Neural cell (in vitro differentiated cells): ENCODE measurements around the gene RASAL2.

Experiments used
- EP300 ChIP-seq: fragments of 450-650 bp; conservative IDR thresholded peaks from 2 replicates; pipeline ENCODE4 v1.6.1; 2014; ENCODE audit warnings: antibody characterized with exemption, mild to moderate bottlenecking, moderate library complexity; ENCODE audit not compliant: poor library complexity, severe bottlenecking
- EZH2 ChIP-seq: fragments of 200-600, 300-800 bp; shearing (Covaris generic), sonication (generic); IDR thresholded peaks from 2 replicates; pipeline ENCODE4 v1.6.1; 2014; ENCODE audit warnings: antibody characterized with exemption, low read length, borderline replicate concordance, mild to moderate bottlenecking; ENCODE audit not compliant: insufficient read depth, poor library complexity, severe bottlenecking
- MXI1 ChIP-seq: fragments of 450-650 bp; conservative IDR thresholded peaks from 2 replicates; pipeline ENCODE4 v1.6.1; 2014; ENCODE audit warnings: antibody characterized with exemption, mild to moderate bottlenecking; ENCODE audit not compliant: poor library complexity, severe bottlenecking
- POLR2AphosphoS5 ChIP-seq: IDR thresholded peaks from 2 replicates; pipeline ENCODE4 v1.6.1; 2012
- TF ChIP-seq, protein P1 (sequence below): fragments of 450-650 bp; IDR thresholded peaks from 2 replicates; pipeline ENCODE4 v1.5.1; 2014; ENCODE audit warnings: antibody characterized with exemption, mild to moderate bottlenecking, moderate library complexity; ENCODE audit not compliant: poor library complexity, severe bottlenecking

DNA sequence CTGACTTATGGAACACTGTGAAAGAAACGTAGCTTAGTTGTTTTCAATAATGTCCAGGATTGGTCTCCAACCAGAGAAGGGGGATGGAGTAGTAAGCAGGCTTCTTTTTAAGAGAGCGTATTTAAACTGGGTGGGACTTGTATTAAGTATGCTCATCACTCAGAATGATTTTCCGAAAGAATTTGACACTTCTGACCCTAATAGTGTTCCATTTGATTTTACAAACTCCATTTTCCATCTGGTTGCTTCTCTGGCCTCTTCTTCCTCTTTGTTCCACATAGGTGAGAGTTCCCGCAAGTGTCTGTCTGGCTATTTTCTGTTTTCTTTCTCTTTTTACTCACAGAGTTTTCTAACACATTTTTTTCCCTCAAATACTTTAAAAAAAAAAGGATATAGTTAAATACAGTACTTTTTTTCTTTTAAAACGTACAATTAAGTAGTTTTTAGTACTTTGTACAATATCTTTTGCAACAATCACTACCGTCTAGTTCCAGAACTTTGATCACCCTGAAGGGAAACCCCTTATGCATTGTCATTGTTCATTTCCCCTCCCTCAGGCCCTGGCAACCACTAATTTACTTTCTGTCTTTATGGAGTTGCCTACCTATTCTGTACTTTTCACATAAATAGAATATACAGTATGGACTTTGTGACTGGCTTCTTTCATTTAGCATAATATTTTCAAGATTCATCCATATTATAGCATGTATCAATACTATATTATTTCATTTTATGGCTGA is 67.0 kb downstream of the RASAL2 start:
- TF ChIP-seq EZH2 (no peak), EP300 (no peak), POLR2AphosphoS5 (no peak), MXI1 (no peak)
- TF ChIP-seq, protein P1, sequence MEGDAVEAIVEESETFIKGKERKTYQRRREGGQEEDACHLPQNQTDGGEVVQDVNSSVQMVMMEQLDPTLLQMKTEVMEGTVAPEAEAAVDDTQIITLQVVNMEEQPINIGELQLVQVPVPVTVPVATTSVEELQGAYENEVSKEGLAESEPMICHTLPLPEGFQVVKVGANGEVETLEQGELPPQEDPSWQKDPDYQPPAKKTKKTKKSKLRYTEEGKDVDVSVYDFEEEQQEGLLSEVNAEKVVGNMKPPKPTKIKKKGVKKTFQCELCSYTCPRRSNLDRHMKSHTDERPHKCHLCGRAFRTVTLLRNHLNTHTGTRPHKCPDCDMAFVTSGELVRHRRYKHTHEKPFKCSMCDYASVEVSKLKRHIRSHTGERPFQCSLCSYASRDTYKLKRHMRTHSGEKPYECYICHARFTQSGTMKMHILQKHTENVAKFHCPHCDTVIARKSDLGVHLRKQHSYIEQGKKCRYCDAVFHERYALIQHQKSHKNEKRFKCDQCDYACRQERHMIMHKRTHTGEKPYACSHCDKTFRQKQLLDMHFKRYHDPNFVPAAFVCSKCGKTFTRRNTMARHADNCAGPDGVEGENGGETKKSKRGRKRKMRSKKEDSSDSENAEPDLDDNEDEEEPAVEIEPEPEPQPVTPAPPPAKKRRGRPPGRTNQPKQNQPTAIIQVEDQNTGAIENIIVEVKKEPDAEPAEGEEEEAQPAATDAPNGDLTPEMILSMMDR, result no peak
